GM23338 (cell line): ENCODE measurements around the gene CPXM2. TPM values are rescaled to one million over a fixed set of nuclear protein-coding genes. Genes with fewer than 3 reads are reported as not detected.

Experiments
- ATAC-seq: fragments of 200-7000 bp; cut with Tn5 transposase; 3 replicates; pipeline ENCODE4 v1.9.1; 2020
- DNase-seq: peaks from one replicate; pipeline ENCODE4 v3.0.0-alpha.2; 2015; ENCODE audit warnings: low spot score
- H2AFZ ChIP-seq: fragments of 200-600 bp; sonication (generic); 2 replicates; pipeline ENCODE4 v1.8.0; 2016; ENCODE audit warnings: antibody characterized with exemption, mild to moderate bottlenecking, moderate library complexity
- H3F3A ChIP-seq: fragments of 200-600 bp; sonication (generic); replicated peaks from 2 replicates; pipeline ENCODE4 v1.8.0; 2017; ENCODE audit warnings: antibody characterized with exemption, mixed run types, low read depth
- H3K27ac ChIP-seq: fragments of 200-600 bp; sonication (generic); 2 replicates; pipeline ENCODE4 v1.6.1; 2016; ENCODE audit warnings: low read depth
- H3K27me3 ChIP-seq: fragments of 200-600 bp; sonication (generic); 2 replicates; pipeline ENCODE4 v1.8.0; 2016; ENCODE audit warnings: mild to moderate bottlenecking, mixed run types, moderate library complexity; ENCODE audit not compliant: insufficient read depth
- H3K36me3 ChIP-seq: fragments of 200-600 bp; sonication (generic); 2 replicates; pipeline ENCODE4 v1.8.0; 2016; ENCODE audit warnings: mild to moderate bottlenecking; ENCODE audit not compliant: insufficient read depth
- H3K4me1 ChIP-seq: fragments of 200-600 bp; sonication (generic); 2 replicates; pipeline ENCODE4 v1.8.0; 2016; ENCODE audit warnings: mild to moderate bottlenecking, moderate library complexity; ENCODE audit not compliant: insufficient read depth
- H3K4me2 ChIP-seq: fragments of 200-600 bp; sonication (generic); 2 replicates; pipeline ENCODE4 v1.7.1; 2017; ENCODE audit warnings: mixed run types
- H3K4me3 ChIP-seq: fragments of 200-600 bp; sonication (generic); 2 replicates; pipeline ENCODE4 v1.6.1; 2016; ENCODE audit warnings: mixed run types
- H3K79me2 ChIP-seq: fragments of 200-600 bp; sonication (generic); replicated peaks from 2 replicates; pipeline ENCODE4 v1.8.0; 2017; ENCODE audit warnings: mild to moderate bottlenecking; ENCODE audit not compliant: insufficient read depth
- H3K9me2 ChIP-seq: fragments of 200-600 bp; sonication (generic); 2 replicates; pipeline ENCODE4 v1.8.0; 2017; ENCODE audit not compliant: insufficient read depth
- H4K20me1 ChIP-seq: fragments of 200-600 bp; sonication (generic); replicated peaks from 2 replicates; pipeline ENCODE4 v1.8.0; 2017; ENCODE audit warnings: mild to moderate bottlenecking; ENCODE audit not compliant: insufficient read depth
- H3K27ac Mint-ChIP-seq: 2 replicates; pipeline ENCODE4 v1.8.0; 2020; ENCODE audit warnings: inconsistent platforms, mild to moderate bottlenecking, moderate library complexity, mixed read lengths
- H3K27me3 Mint-ChIP-seq: 3 replicates; pipeline ENCODE4 v1.8.0; 2022; ENCODE audit warnings: low read depth, mild to moderate bottlenecking, moderate library complexity, mixed read lengths, inconsistent platforms; ENCODE audit not compliant: insufficient read depth, poor library complexity
- H3K36me3 Mint-ChIP-seq: 3 replicates; pipeline ENCODE4 v1.8.0; 2021; ENCODE audit warnings: low read depth, mild to moderate bottlenecking, inconsistent platforms, moderate library complexity, mixed read lengths
- H3K4me1 Mint-ChIP-seq: 3 replicates; pipeline ENCODE4 v1.8.0; 2020; ENCODE audit warnings: mild to moderate bottlenecking, inconsistent platforms, mixed read lengths
- H3K4me3 Mint-ChIP-seq: 3 replicates; pipeline ENCODE4 v1.8.0; 2021; ENCODE audit warnings: moderate library complexity, mild to moderate bottlenecking, inconsistent platforms, mixed read lengths
- H3K9me3 Mint-ChIP-seq: 3 replicates; pipeline ENCODE4 v1.8.0; 2020; ENCODE audit warnings: moderate library complexity, mild to moderate bottlenecking, inconsistent platforms, mixed read lengths
- CREB1 ChIP-seq: fragments of 250-450 bp; sonication (Bioruptor Pico); IDR thresholded peaks from 2 replicates; pipeline ENCODE4 v1.5.0; 2020; ENCODE audit warnings: low read depth, mild to moderate bottlenecking, moderate library complexity
- EZH2 ChIP-seq: fragments of 200-600 bp; sonication (generic); IDR thresholded peaks from one replicate; pipeline ENCODE4 v1.8.0; 2017; ENCODE audit warnings: antibody characterized with exemption, mild to moderate bottlenecking, low read depth; ENCODE audit not compliant: unreplicated experiment
- EZH2phosphoT487 ChIP-seq: fragments of 200-600 bp; sonication (generic); IDR thresholded peaks from one replicate; pipeline ENCODE4 v1.8.1; 2018; ENCODE audit warnings: antibody characterized with exemption; ENCODE audit not compliant: unreplicated experiment
- JUNB ChIP-seq: IDR thresholded peaks from one replicate; pipeline ENCODE4 v1.6.1; 2016; ENCODE audit warnings: antibody characterized with exemption; ENCODE audit not compliant: unreplicated experiment
- NANOG ChIP-seq: IDR thresholded peaks from 2 replicates; pipeline ENCODE4 v1.6.1; 2016; ENCODE audit warnings: antibody characterized with exemption, borderline replicate concordance
- POLR2AphosphoS5 ChIP-seq: IDR thresholded peaks from 2 replicates; pipeline ENCODE4 v1.6.1; 2016; ENCODE audit warnings: antibody characterized with exemption, low read depth
- STAT1 ChIP-seq: IDR thresholded peaks from one replicate; pipeline ENCODE4 v1.6.1; 2016; ENCODE audit warnings: antibody characterized with exemption; ENCODE audit not compliant: unreplicated experiment
- ZNF114 ChIP-seq: fragments of 250-450 bp; sonication (Bioruptor Pico); IDR thresholded peaks from 2 replicates; pipeline ENCODE4 v1.5.0; 2020; ENCODE audit warnings: mild to moderate bottlenecking, moderate library complexity
- ZNF331 ChIP-seq: fragments of 250-450 bp; sonication (Bioruptor Pico); IDR thresholded peaks from 2 replicates; pipeline ENCODE4 v1.5.0; 2020; ENCODE audit warnings: low read depth, mild to moderate bottlenecking, moderate library complexity
- polyA plus RNA-seq: library from polyadenylated mRNA; unstranded; fragments of >200 nt; fragmentation: Nextera tagmentation; extraction: Ambion mirVana; gene quantifications from 2 replicates; pipeline ENCODE4 v1.2.1, GENCODE V29; 2016
- total RNA-seq: library from RNA; depleted of rRNA; stranded (reverse); fragments of >200 nt; shearing (Covaris generic); gene quantifications from 2 replicates; pipeline ENCODE4 v1.2.3, GENCODE V29; 2014
- TF ChIP-seq, protein P1 (sequence below): fragments of 250-450 bp; sonication (Bioruptor Pico); IDR thresholded peaks from 2 replicates; pipeline ENCODE4 v1.5.0; 2020; ENCODE audit warnings: mild to moderate bottlenecking, moderate library complexity
- TF ChIP-seq, protein P2 (sequence below): IDR thresholded peaks from 2 replicates; pipeline ENCODE4 v1.6.1; 2016; ENCODE audit warnings: antibody characterized with exemption
- TF ChIP-seq, protein P3 (sequence below): IDR thresholded peaks from one replicate; pipeline ENCODE4 v1.6.1; 2018; ENCODE audit warnings: antibody characterized with exemption; ENCODE audit not compliant: unreplicated experiment
- TF ChIP-seq, protein P4 (sequence below), 2 experiments: fragments of 200-600 bp in 1 of 2; sonication (generic) in 1 of 2; conservative IDR thresholded peaks; 2 replicates each; pipeline versions ENCODE4 v1.5.1 to v1.6.1; 2016 to 2017; ENCODE audit warnings: antibody characterized with exemption in 2 of 2, low read depth in 2 of 2, mild to moderate bottlenecking in 2 of 2, moderate library complexity in 1 of 2

CPXM2 gene
- total and polyA plus RNA-seq, 2 experiments from 2014 or later: 1.6 to 8.1 TPM

DNA sequence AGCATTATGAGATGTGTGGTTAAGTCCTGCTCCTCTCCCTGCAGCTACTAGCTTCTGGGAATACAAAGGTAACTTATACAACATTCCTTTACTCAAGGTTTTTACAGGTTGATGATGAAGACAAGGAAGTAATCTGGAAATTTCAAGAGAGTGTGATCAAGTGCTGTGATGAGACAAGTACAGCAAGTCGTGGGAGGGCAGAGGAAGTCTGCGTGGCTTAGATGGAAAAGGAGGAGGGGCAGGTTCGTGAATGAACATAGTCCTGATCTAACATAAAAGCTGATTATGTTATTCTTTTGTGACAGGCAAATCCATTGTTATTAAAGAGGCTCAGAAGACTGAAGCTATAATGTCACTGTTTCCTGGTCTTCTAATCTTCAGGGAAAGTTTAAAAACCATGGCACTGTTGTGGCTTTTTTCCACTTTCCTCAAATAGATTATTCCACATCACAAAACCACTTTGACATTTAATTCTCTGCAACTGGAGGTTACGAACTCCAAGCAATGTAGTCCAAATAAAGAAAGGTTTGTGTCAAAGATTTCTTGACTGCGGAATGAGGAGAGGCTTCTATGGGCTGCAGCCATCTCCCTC lies 84.1 kb downstream of the CPXM2 start:
- Histone ChIP-seq H3K4me2 (no peak overlapping the region), H3F3A (no peaks in the 10 kb centered on the region), H3K4me1 (0 out of 2 replicates have a peak, but pooled peaks cover 5% of the 10 kb centered on the region), H3K36me3 (no peaks in the 10 kb centered on the region), H3K9me2 (no peaks in the 10 kb centered on the region), H3K27ac (no peak overlapping the region), H4K20me1 (no peaks in the 10 kb centered on the region), H3K27me3 (no peaks in the 10 kb centered on the region), H2AFZ (no peak overlapping the region), H3K79me2 (no peaks in the 10 kb centered on the region), H3K4me3 (no peak overlapping the region)
- Mint-ChIP-seq H3K9me3 (no peaks in the 10 kb centered on the region), H3K27me3 (no peaks in the 10 kb centered on the region), H3K27ac (no peak overlapping the region), H3K36me3 (no peaks in the 10 kb centered on the region), H3K4me3 (no peak overlapping the region), H3K4me1 (peaks cover 11% of the 10 kb centered on the region; the same call in 2 of the 3 replicates)
- TF ChIP-seq EZH2phosphoT487: no peak
- no peak for TF ChIP-seq POLR2AphosphoS5
- TF ChIP-seq JUNB: no peak
- TF ChIP-seq, protein P1, sequence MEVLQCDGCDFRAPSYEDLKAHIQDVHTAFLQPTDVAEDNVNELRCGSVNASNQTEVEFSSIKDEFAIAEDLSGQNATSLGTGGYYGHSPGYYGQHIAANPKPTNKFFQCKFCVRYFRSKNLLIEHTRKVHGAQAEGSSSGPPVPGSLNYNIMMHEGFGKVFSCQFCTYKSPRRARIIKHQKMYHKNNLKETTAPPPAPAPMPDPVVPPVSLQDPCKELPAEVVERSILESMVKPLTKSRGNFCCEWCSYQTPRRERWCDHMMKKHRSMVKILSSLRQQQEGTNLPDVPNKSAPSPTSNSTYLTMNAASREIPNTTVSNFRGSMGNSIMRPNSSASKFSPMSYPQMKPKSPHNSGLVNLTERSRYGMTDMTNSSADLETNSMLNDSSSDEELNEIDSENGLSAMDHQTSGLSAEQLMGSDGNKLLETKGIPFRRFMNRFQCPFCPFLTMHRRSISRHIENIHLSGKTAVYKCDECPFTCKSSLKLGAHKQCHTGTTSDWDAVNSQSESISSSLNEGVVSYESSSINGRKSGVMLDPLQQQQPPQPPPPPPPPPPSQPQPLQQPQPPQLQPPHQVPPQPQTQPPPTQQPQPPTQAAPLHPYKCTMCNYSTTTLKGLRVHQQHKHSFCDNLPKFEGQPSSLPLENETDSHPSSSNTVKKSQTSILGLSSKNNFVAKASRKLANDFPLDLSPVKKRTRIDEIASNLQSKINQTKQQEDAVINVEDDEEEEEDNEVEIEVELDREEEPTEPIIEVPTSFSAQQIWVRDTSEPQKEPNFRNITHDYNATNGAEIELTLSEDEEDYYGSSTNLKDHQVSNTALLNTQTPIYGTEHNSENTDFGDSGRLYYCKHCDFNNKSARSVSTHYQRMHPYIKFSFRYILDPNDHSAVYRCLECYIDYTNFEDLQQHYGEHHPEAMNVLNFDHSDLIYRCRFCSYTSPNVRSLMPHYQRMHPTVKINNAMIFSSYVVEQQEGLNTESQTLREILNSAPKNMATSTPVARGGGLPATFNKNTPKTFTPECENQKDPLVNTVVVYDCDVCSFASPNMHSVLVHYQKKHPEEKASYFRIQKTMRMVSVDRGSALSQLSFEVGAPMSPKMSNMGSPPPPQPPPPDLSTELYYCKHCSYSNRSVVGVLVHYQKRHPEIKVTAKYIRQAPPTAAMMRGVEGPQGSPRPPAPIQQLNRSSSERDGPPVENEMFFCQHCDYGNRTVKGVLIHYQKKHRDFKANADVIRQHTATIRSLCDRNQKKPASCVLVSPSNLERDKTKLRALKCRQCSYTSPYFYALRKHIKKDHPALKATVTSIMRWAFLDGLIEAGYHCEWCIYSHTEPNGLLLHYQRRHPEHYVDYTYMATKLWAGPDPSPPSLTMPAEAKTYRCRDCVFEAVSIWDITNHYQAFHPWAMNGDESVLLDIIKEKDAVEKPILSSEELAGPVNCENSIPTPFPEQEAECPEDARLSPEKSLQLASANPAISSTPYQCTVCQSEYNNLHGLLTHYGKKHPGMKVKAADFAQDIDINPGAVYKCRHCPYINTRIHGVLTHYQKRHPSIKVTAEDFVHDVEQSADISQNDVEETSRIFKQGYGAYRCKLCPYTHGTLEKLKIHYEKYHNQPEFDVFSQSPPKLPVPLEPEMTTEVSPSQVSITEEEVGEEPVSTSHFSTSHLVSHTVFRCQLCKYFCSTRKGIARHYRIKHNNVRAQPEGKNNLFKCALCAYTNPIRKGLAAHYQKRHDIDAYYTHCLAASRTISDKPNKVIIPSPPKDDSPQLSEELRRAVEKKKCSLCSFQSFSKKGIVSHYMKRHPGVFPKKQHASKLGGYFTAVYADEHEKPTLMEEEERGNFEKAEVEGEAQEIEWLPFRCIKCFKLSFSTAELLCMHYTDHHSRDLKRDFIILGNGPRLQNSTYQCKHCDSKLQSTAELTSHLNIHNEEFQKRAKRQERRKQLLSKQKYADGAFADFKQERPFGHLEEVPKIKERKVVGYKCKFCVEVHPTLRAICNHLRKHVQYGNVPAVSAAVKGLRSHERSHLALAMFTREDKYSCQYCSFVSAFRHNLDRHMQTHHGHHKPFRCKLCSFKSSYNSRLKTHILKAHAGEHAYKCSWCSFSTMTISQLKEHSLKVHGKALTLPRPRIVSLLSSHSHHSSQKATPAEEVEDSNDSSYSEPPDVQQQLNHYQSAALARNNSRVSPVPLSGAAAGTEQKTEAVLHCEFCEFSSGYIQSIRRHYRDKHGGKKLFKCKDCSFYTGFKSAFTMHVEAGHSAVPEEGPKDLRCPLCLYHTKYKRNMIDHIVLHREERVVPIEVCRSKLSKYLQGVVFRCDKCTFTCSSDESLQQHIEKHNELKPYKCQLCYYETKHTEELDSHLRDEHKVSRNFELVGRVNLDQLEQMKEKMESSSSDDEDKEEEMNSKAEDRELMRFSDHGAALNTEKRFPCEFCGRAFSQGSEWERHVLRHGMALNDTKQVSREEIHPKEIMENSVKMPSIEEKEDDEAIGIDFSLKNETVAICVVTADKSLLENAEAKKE (CRISPR knock-in tag): no peak
- TF ChIP-seq NANOG: no peak
- no peak for TF ChIP-seq STAT1
- TF ChIP-seq, protein P2, sequence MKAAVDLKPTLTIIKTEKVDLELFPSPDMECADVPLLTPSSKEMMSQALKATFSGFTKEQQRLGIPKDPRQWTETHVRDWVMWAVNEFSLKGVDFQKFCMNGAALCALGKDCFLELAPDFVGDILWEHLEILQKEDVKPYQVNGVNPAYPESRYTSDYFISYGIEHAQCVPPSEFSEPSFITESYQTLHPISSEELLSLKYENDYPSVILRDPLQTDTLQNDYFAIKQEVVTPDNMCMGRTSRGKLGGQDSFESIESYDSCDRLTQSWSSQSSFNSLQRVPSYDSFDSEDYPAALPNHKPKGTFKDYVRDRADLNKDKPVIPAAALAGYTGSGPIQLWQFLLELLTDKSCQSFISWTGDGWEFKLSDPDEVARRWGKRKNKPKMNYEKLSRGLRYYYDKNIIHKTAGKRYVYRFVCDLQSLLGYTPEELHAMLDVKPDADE: no peak
- no peak for TF ChIP-seq ZNF114 (CRISPR knock-in tag)
- TF ChIP-seq, protein P3, sequence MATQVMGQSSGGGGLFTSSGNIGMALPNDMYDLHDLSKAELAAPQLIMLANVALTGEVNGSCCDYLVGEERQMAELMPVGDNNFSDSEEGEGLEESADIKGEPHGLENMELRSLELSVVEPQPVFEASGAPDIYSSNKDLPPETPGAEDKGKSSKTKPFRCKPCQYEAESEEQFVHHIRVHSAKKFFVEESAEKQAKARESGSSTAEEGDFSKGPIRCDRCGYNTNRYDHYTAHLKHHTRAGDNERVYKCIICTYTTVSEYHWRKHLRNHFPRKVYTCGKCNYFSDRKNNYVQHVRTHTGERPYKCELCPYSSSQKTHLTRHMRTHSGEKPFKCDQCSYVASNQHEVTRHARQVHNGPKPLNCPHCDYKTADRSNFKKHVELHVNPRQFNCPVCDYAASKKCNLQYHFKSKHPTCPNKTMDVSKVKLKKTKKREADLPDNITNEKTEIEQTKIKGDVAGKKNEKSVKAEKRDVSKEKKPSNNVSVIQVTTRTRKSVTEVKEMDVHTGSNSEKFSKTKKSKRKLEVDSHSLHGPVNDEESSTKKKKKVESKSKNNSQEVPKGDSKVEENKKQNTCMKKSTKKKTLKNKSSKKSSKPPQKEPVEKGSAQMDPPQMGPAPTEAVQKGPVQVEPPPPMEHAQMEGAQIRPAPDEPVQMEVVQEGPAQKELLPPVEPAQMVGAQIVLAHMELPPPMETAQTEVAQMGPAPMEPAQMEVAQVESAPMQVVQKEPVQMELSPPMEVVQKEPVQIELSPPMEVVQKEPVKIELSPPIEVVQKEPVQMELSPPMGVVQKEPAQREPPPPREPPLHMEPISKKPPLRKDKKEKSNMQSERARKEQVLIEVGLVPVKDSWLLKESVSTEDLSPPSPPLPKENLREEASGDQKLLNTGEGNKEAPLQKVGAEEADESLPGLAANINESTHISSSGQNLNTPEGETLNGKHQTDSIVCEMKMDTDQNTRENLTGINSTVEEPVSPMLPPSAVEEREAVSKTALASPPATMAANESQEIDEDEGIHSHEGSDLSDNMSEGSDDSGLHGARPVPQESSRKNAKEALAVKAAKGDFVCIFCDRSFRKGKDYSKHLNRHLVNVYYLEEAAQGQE: no peak
- TF ChIP-seq, protein P4, sequence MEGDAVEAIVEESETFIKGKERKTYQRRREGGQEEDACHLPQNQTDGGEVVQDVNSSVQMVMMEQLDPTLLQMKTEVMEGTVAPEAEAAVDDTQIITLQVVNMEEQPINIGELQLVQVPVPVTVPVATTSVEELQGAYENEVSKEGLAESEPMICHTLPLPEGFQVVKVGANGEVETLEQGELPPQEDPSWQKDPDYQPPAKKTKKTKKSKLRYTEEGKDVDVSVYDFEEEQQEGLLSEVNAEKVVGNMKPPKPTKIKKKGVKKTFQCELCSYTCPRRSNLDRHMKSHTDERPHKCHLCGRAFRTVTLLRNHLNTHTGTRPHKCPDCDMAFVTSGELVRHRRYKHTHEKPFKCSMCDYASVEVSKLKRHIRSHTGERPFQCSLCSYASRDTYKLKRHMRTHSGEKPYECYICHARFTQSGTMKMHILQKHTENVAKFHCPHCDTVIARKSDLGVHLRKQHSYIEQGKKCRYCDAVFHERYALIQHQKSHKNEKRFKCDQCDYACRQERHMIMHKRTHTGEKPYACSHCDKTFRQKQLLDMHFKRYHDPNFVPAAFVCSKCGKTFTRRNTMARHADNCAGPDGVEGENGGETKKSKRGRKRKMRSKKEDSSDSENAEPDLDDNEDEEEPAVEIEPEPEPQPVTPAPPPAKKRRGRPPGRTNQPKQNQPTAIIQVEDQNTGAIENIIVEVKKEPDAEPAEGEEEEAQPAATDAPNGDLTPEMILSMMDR (conservative IDR thresholded peaks at IDR 0.05; ENCODE audit: low read depth in 2 of 2): no peak
- TF ChIP-seq EZH2: no peak
- TF ChIP-seq ZNF331 (CRISPR knock-in tag): no peak
- no peak for TF ChIP-seq CREB1 (CRISPR knock-in tag)
- ATAC-seq (no peak), DNase-seq (no peak)
